ENCODE data around the gene SKP1.
"Not testable (repeated sequence)": the region's sequence is repeated elsewhere in the genome, so short reads cannot be mapped to it uniquely, and the experiment has no call there.

SKP1 gene

DNA sequence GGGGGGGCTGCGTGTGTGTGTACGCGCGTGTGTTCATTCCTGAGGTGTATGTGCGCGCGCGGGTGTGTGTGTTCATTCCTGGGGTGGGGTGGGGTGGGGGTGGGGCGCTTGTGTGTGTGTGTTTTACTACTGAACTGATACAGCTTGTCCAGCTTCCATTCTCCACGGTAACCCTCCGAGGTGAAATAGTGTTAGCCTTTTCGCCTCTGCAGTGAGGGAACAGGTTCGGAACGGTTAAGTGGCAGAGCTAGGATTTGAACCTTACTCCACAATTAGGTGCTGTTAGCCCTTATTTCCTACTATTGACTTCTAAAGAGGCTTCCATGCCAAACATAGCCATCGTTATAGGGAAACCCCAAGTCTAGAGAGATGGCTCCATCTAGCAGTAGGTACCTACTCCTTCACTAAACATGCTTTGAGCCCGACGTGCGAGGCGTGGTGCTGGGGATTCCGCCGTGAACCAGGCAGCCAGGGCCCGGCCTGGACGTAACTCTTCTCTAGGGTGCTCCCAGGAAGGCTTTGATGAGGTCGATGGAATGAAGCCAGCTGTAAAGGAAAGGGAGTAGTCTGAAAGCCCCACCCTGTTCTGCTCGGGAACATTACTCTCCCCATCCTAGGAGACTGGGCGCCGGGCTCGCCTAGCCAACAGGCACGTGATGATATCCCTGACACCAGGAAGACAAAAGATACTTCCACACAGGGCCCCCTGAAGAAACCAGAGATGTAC lies 782 bp upstream of the SKP1 start:
- DNase-seq = peak; percentile 13

DNA sequence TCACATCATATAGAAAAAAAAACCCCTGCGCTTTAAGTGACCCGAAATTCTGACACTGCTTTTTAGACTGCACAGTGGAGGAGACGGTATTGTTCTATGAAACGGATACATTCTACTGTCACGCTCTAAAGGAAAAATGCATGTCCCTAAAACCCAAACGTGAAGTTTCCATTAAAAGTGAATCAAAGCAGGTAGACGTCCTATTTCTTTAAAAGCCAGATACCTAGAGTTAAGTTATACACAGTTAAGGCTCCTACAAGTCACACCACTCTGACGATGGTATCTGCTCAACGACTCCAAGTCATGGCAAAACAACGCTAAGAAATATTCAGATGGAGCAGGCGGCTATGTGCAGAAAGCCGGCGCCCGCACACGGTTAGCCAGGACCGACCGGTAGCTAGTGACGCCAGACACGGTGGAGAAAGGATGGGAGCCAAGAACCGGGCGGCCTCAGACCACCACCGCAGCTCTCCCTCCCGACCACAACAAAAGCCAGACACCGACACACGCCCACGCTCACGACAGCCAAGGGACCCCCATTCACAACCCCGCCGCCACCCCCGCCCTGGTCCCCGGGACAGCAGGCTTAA lies 734 bp downstream of the SKP1 start:
- no peak for DNase-seq

DNA sequence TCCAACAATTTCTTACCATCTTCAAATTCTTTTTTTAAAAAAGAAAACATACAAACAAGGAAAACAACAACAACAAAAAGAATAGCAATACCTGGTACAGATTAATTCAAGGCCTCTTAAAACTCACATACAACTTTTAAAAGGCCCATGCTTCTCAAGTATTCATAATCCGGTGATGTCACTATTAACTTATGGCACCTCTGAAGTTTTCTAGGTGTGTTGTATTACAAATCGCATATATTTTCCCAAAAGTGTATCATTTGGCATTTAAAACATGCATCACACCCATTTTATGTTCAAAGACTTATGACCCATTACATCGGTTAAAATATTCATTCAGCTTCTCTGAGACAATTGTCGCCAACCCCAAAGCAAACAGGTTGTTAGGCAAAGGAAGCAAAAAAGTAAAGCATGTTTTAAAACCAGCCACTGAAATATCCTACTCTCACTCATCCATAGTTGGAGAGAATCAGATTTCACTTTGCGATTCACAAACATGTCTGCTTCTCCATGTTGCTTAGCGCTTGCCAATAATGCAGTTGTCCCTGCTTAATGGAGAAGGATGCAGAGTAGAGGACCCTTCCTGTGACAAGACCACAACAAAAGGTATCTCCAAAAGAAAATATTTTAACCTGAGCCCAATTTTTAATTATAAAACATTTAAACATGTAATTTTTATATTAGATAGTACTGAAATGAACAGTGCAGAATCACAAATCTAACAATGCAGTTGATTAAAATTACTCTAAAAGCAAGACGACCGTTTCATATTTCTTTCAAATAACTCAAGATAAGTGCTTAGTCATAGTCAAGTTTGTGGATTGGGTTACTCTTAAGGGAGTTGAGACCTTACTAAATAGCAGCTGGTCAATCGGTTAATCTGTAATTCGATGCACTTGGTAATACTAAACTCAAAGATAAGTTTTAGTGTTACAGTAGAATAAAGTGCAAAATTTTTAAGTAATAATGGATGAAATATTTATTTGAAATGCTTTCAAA lies 1.6 kb downstream of the SKP1 start:
- DNase-seq = no peak

DNA sequence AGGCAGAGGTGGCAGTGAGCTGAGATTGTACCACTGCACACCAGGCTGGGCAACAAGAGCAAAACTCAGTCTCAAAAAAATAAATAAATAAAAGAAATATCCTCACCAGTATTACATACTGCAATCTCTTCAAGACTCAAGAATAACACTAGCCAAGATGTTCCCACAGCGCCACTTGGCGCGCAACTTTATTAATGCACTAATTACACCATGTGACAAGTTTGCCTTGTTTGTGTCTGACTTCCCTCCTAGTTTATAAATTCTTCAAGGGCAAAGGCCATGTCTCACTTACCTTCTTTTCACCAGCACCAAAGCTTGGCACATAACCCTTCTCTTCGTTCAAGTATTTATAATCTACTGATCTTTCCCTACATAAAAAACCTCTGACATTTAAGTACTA lies 4.8 kb downstream of the SKP1 start:
- no peak for DNase-seq

DNA sequence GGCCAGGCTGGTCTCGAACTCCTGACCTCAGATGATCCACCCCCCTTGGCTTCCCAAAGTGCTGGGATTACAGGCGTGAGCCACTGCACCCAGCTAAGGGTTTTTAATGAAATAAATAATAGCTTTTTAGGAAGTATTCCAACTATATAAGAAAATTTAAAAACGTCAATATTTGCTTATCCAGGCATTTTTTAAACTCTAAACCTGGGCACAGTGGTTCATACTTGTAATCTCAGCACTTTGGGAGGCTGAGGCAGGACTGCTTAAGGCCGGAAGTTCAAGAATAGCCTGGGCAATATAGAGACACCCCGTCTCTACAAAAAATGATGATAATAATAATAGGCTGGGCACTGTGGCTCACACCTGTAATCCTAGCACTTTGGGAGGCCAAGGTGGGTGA lies 14.2 kb downstream of the SKP1 start:
- DNase-seq = no peak

DNA sequence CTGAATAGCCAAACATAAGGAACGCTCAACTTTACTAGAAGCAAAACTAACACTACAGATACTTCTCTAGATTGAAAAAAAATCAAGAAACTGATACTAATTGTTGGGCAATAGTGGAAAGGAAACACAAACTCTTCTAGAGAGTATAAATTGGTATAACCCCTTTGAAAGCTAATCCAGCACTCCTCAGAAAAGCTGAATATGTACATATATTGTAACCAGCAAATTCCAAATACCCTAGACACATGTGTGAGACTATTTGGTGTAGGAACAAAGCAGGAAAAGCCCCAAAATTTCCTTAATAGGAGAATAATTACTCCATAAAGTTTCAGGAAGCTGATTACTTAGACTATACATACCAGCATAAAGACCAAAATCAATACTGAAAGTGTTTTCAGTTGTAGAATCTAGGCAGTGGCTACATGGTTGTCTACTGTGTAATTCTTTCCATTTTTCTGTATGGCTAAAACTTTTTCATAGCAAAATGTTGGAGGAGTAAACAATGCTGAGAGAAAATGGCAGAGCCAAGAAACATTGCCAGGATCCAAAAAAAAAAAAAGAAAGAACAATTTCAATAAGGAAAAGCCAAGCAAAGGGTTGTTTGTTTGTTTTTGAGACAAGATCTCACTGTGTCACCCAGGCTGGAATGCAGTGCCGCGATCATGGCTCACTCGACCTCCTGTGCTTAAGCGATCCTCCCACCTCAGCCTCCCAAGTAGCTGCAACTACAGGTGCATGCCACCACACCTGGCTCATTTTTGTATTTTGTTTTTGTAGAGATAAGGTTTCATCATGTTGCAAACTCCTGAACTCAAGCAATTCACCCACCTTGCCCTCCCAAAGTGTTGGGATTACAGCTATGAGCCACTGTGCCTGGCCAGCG lies 15.0 kb downstream of the SKP1 start:
- DNase-seq = no peak

DNA sequence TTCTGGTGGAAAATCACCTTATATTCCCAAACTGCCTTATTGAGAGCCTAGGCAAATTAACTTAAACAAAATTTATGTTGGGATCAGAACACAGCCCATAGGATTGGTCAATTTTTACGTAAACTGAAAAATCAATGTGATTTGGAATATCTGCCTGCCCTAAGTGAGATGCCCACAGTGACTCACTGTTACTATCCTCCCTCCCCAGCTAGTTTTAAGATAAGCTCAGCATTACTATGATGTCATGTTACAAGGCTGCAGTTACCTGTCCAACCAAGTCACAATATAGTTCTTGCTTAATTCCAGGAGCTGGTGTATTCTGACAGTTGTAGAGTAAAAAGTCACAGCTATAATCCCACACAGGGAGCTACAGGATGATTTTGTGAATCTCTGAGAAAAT lies 23.1 kb downstream of the SKP1 start:
- no peak for DNase-seq

DNA sequence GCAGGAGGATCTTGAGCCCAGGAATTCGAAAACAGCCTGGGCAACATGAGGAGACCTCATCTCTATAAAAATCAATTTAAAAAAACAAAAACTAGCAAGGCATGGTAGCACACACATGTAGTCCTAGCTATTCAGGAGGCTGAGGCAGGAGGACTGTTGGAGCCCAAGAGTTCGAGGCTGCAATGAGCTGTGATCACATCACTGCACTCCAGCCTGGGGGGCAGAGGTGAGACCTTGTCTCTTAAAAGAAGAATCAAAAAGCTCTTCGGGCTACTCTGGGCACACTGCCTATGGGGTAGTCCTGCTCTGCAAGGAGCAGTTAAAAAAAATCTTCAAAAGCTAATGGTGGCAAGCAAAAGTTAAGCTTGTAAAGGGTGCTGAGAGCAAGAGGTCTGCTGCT lies 23.5 kb downstream of the SKP1 start:
- DNase-seq = no peak

DNA sequence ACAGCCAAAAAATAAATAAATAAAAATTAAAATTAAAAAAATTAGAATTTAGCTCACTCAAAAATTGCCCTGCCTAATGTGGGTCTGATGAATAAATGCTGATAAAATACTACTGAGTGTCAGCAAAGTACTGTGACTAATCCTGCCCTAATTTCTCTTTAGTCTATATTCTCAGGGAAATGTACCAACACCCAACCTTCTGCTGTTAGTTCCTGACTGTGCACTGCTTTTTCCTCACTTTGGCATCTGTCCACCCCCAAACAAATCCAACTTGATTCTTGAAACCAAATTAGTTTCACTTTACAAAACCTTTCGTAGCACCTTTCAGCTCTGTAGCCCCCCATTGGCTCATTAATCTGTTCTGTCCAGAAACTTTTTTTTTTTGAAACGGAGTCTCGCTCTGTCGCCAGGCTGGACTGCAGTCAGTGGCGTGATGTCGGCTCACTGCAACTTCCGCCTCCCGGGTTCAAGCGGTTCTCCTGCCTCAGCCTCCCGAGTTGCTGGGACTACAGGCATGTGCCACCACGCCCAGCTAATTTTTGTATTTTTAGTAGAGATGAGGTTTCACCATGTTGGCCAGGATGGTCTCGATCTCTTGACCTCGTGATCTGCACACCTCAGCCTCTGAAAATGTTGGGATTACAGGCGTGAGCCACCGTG lies 24.4 kb downstream of the SKP1 start:
- not testable (repeated sequence) for DNase-seq

DNA sequence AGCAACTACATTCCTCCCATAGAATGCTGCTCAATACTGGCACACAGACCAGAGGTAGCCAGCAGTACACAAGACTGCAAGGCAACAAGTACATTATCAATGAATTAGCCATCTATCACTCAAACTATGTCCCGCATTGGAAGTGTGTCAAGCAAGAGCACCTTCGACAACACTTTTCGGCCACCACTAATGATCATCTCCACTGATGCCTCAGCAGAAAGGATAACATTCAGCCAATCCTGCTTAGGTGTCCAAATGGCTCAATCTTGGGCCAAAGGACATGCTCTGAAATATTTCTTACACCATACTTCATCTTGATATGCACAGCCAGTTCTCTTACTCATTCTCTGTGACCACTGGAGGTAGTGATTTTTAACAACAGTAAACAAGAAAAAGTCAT lies 25.0 kb downstream of the SKP1 start:
- DNase-seq = no peak

DNA sequence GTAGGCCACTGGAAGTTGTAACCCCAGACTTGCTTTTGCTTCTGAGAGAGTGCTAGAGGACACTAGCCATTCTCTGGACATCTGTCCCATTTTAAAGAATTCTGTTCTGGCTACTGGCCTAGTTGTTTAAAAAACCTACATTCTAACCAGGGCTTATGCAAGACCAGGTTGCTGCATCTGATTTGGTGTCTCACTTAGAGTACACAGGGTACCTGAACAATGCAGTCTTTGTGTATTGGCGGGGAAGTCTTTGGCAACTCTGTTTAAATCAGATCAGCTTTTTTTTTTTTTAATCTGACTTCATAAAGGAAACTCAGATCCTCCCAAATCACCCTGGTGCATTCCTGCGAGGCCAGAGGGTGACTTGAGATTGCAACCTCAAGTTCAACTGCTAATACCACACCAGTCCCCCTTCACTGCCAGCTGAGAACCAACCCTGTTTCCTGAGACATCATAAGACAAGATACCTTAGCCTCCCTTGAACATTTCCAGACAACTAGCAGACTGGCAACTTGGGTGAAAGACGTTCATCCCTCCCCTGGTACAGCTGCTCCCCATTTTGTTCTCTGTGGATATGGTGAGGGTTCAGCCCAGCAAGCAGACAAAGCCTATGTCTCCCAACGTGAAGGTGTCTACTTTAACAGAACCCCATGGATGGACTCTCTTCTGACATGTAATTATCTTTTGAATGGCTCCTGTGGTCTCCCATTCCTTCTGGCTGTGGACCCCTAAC lies 27.0 kb downstream of the SKP1 start:
- DNase-seq = no peak

DNA sequence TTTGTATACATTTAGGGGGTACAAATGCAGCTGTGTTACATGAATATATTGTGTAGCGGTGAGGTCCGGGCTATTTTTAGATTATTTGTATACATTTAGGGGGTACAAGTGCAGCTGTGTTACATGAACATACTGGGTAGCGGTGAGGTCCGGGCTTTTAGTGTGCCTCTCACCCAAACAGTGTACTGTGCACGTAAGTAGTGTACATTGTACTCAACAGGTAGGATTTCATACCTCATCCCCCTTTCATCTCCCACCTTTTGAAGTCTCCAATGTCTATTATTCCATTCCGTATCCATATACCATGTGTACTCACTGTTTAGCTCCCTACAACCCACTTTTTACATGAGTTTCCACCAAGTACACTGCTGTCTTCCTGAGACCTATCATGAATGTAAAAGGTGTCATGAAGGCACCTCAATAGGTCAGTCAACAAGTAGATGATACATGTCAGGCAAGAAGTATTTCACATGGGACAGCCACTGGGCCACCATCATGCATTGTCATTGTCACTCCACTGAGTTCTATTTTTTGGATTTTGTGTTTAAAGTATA lies 27.7 kb downstream of the SKP1 start:
- no peak for DNase-seq

DNA sequence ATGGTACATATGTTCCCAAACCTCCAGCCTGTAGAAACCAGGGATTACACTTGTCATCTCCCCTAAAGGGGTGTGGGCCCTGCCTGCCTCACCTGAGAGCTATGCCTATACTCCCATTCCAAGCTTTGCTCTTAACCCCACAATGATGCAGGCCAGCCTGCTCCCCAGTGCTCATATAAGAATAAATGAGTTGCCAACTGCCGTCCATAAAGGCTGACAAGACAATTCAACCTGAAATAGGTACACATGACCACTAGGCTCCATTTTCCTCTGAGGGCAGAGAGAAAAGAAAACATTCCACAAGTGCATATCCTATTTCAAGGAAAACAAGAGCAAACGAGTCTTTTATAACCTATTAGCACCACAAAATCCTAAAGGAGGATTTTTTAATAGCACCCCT lies 28.4 kb downstream of the SKP1 start:
- DNase-seq = no peak

DNA sequence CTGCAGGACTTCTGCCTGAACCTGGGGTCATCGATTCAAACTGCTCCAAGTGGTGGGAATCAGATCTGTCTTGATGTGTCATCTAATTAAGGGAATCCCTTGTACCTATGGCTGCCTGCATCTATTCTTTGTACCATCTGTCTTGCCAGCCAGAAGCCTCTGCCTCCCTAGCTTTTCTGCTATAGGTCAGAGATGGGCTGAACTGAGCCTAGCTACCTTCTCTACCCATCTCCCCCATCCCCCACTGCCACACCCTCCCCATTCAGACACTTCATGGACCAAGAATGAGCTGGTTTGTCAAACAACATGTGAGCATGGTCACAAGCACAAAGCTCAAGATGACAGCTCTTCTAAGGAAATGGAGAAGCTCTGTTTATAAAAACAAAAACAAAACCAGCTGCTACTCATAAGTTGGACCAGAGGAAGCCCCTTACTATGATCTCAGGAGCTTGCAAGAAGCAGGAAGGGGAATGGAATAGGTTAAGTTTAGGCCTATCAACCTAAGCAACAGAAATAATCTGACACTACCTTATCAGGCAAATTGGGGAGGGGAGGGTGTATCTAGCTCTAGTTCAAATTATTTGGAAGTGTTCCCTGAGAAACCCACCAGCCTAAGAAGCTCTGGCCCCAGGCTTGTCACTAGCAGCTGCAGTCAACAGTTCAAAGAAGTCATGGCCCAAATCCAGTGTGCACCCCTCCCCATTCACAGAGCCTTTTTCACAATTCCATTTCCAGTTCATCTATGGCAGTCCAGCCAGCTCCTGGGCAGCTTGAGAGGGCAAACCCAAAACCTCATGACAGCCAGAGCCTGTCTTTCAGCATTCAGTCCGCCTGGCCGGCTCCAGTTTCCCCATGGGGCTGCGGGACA lies 29.9 kb downstream of the SKP1 start:
- DNase-seq = no peak

DNA sequence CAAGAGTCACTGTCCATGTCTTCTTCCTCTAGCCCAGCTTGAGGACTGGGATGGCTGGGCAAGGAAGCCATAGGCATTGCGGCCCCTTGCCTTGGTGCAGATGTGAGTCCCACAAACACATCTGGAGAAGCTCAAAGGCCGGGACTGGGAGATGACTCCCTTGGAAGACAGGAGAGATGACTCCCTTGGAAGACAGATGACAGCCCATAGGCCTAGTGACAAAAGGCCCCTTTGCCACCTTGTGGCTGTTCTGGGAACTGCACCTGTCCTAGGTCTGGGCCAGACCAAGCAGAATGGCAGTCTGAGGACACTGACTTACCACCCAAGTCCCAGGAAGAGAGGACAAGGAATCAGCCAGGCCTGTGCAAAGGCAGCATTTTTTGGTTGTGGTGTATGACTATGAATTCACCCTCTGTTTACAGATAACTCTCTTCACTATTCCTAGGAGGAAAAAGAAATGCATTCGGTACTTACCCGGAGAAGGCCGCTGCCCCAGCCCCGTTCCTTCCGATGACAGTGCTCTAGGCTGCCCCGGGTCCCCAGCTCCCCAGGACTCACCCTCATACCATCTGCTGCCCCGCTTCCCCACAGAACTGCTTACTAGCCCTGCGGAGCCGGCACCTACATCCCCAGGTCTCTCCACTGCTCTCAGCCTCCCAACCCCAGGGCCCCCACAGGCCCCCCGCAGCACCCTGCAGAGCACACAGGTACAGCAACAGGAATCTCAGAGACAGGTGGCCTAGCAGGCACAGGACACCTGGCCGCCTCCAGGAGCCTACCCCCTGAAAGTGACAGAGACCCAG lies 30.8 kb downstream of the SKP1 start:
- peak; percentile 72 for DNase-seq

DNA sequence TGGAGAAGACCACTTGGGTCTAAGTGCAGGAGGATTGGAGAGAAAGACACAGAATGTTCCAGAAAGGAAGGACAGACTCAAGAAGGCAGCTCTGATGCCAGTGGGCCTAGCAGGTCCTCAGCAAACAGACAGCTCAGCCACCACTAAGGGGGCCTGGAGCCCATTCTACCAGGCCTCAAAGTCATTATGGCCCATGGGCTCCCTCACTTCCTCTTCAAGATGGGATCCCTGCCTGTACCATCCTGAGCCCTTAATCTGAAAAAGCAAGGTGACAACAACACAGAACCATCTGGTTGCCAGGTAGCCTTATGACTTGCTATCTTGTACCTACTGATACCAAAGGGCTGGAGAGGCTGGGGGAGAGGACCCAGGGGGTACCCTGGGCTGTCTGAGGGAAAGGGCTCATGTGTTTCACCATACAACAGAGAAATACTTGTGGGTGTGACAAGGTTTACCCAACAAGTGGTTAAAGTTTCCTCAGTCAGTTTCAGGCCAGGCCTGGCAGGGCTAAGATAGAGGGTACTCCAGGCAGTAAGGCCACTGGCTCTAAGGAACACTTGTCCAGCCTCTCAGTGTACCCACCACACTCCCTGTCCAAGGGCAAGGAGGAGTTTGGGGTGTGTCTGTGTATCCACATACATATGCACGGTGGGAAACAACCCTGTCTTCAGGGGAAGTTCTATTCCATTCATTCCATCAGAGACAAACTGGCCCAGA lies 31.6 kb downstream of the SKP1 start:
- no peak for DNase-seq

DNA sequence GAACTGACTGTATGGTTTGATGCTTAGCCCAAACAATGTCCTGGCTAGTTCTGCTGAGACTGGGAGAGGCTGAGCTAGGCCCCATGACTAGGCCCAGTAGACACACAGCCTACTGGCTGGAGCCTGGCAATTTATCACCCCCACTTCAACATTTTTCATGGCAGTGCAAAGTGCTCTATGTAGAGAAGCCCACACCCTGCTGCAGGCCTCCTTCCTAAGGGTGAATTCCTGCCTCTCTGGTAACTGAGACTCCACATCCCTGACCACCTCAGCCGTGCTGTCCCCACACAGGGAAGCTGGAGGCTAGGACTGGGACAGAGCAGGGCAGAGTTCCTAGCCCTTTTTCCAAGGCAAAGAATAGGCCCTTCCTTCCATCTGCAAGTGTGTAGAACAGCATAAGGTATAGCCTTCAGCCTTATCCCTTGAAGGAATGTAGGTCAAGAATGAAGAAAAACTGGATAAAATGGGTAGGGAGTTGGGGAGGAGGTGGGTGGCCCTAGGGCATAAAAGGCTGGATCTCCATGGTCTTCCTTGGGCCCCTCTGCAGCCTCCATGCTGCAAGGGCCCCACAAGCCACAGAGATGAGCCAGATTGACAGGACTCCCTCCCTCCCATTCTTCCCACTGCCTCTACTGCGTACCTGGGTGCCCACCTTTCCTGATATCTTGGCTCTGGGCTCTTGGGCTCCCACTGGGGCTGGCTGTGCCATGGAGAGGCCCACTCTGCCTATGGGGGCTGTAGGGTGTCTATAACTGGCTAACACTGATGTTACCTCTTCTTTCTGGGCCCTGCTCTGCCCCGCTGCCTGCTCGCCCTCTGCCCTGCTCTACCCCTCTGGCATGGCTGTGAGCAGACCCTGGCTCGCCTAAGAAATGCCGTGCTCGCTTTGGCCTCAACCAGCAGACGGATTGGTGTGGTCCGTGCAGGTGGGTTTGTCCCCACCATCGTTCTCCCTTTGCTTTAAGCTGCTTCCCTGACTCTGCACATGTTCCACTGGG lies 32.5 kb downstream of the SKP1 start:
- DNase-seq = no peak

Data from central memory CD4-positive, alpha-beta T cell (primary cell).